ENCODE data around the gene SCART1. TPM values are rescaled to one million over a fixed set of nuclear protein-coding genes. Genes with fewer than 3 reads are reported as not detected.
"Not testable (repeated sequence)": the region's sequence is repeated elsewhere in the genome, so short reads cannot be mapped to it uniquely, and the experiment has no call there.

Gene SCART1
- 0.47 TPM for total RNA-seq

DNA sequence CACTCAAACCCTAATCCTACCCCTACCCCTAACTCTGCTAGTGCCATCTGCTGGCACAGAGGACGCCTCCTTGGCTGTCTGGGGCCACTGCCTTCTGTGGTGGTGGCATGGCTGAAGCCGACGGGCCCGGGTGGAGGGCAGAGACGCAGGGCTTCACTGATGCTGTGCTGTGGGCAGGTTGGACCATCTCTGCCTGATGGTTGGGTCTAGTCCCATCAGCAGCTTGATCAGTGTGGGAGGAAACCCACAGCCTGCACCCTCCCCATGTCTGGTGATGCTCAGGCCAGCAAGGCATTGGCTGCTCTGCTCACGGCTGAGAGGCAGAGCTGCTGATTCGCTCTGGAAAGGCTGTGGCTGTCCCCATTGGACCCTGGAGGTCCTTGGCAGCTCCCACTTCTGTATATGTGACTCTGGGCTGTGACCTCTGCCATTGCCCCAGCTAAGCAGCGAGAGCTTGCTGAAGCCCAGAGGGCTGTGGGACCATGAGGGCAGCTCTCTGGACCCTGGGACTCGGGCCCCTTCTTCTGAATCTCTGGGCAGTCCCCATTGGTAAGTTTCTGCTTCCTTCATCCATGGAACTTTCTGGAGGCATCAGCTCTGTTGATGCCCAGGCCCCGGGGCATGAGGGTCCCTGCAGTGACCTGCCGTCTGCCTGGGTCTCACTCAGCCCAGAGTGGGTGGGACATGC, at the start of gene SCART1:
TSS of gene SCART1 (plus strand) at position 430 of the 688 bp plus-strand sequence. CDS start at position 483, 53 bp downstream.
- DNase-seq: no peak

DNA sequence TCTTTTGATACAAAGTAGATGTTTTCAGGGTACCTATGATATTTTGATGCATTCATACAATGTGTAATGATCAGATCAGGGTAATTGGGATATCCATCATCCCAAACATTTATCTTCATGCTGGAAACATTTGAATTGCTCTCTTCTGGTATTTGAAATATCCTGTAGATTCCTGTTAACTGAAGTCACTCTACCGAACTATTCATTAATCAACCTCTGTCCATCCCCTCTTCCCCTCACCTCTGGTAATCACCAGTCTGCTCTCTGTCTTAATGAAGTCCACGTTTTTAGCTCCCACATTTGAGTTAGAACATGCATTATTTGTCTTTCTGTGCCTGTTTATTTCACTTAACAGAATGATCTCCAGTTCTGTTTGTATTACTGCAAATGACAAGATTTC, 48.5 kb upstream of the SCART1 start:
- DNase-seq: no peak

DNA sequence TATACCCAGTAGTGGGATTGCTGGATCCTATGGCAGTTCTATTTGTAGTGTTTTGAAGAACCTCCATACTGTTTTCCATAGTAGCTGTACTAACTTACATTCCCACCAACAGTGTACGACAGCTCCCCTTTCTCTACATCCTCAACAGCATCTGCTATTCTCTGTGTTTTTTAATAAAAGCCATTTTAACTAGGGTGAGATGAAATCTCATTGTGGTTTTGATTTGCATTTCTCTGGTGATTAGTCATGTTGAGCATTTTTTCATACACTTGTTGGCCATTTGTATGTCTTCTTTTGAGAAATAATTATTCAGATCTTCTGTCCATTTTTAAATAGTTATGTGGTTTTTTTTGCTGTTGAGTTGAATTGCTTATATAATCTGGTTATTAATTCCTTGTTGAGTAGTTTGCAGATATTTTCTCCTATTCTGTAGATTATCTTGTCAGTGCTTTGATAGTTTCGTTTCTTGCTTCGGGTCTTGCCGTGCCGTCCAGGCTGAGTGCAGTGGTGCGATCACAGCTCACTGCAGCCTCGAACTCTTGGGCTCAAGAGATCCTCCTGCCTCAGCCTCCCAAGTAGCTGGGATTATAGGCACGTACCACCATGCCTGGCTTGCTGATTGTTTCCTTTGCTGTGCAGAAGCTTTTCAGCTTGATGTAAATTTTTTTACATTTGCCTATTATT, 47.8 kb upstream of the SCART1 start:
- DNase-seq: no peak

- DNase-seq: no peak
Measured at GRCh38 chr10:133411523-133412380, 42.0 kb upstream of the SCART1 start.

DNA sequence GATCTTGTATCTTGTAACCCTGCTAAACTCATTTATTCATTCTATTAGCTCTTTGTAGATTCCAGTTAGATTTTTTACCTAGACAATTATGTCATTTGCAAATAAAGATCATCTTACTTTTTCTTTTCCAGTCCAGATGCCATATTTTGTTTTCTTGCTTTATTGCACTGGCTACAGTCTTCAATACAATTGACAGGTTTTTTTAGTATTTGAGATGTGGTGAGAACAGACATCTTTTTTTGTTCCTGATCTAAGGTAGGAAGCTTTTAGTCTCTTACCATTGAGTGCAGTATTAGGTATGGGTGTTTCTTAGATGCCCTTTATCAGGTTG, 41.4 kb upstream of the SCART1 start:
- no peak for DNase-seq

DNA sequence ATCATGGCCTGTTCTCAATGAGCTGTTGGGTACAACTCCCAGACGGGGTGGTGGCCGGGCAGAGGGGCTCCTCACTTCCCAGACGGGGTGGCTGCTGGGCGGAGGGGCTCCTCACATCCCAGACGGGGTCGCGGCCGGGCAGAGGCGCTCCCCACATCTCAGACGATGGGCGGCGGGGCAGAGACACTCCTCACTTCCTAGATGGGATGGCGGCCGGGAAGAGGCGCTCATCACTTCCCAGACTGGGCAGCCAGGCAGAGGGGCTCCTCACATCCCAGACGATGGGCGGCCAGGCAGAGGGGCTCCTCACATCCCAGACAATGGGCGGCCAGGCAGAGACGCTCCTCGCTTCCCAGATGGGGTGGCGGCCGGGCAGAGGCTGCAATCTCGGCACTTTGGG, 39.3 kb upstream of the SCART1 start:
- not testable (repeated sequence) for DNase-seq

GRCh38 chr10:133415752-133416151, 38.0 kb upstream of the SCART1 start:
- DNase-seq: no peak

GRCh38 chr10:133418289-133418993, 35.3 kb upstream of the SCART1 start:
- DNase-seq: no peak

DNA sequence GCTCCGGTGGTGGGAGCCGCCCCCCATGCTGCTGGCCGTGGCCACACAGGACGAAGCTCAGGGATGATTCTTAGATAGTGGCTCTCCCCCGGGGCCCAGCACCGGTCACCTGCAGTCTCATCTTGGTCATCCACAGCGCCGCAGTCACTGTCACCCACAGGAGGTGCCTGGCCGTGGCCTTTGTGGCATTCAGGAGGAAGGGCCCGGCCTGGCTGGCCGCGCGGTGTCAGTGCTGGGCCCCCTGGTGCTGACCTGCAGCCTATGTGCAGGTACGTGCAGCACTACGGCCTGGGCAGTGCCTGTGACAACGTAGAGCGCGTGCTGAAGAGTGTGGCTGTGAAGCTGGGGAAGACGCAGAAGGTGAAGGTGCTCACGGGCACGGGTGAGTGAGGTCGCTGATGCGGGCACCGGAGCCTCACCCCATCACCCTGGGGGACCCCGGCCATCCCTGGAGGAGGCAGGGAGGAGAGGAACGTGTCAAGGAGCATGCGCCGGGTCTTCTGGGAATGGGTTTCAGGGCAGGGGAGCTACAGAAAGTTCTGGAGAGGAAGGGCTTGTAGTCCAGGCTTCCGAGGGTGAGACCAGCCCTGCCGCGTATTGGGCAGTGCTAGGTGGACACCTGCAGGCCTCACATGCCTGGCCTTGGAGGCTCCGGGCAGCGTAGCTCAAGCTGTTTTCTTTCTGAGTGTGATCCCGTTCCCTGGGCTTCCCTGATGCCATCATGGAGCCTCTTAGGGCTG, 34.4 kb upstream of the SCART1 start:
- no peak for DNase-seq

DNA sequence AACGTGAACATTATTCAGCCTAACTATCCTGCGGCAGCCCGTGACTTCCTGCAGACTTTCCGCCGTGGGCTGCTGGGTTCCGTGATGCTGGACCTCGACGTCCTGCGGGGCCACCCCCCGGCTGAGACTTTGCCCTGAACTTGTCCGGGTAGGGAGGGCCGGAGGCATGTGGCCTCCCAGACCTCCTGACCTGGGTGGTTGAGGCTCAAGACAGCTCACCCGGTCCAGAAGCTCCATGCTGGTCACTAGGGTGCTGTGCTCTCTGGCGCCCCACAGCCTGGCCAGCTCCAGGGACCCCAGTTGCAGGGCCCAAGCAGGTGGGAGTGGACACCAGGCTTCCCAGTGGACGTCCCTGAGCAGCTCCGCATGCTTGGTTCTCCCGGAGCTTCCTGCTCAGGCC, 33.7 kb upstream of the SCART1 start:
- DNase-seq: no peak

DNA sequence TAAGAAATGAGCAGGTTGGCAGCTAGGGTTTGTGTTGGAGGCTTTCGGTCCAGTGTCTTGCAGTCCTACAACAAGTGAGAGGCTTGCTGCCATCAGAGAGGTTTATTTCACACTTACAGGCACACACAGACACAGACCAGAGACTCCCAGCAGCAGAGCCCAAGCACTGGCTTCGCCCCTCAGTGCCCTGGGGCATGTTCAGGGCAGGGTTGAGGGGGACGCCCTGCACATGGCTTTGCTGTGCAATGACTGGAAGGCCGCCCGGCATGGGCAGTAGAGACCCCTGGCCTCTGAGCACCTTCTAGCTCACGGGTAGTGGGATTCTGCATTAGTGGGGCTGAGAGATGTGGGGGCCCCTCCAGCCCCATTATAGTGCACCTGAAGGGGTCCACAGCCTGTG, 33.2 kb upstream of the SCART1 start:
- DNase-seq: no peak

- DNase-seq: no peak
Measured at GRCh38 chr10:133421336-133422222, 32.2 kb upstream of the SCART1 start.

DNA sequence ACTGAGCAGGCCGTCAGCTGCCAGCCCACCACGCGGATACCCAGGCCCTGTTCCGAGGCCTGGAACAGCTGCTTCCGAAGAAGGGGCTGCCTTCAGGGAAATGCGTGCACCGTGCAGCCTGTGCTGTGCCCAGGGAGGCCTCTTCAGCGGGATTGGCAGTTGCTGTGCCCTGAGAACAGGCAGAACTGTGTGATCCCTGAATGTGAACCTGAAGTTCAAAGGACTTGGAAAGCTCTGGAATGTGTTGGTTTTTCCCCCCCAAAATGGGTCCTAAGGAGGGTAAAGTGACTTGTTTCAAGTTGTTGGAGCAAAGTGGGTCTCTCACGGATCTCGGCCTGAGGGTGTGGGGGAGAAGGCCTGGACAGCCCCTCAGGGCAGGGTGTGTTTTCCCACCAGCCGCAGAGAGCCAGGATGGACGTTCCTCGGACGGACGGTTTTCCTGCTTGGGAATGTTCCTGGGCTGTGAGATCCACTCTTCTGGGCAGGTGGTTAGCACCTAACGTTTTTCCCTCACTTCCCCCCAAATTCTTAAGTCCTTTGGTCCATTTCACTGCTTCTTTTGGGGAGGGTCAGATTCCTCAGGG, 31.4 kb upstream of the SCART1 start:
- DNase-seq: no peak

- DNase-seq: no peak
Measured at GRCh38 chr10:133422807-133423771, 30.7 kb upstream of the SCART1 start.

DNA sequence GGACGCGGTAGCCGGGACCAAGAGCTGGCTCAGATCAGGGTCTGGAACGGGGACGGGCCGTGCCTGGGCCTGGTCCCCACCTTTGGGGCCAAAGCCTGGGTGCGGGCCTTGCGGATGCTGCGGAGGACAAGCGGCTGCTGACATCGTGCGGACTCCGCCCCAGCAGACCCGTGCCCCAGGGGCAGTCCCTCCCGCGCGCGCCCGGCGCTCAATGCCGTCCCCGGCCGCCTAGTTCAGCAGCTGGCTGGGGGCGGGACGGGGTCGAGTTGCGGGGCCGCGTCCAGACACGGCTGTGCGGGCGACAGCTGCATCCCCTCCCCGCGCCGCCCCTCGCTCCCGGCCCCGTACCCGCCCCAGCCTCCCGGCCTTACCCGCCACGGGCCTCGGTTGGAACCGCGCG, 29.6 kb upstream of the SCART1 start:
- not testable (repeated sequence) for DNase-seq

DNA sequence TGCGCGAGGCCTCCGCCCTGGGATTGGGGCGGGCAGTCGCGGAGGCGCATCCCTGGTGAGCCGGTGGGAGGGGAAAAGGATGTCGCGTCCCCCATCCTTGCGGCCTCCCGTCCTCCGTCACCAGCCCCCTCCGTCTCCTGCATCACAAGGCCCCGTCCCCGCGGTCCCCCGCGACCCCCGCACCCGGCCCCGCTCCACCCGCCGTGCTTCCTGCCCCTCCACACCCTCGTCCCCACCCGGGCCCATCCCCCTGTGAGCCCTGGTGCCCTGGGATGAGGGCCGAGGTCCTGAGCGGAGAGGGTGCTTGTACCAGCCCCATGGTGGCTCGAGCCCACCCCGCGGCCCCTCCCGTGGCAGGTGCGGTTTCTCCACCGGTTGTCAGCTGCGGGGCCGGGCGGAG, 29.1 kb upstream of the SCART1 start, which contains the start of gene SPRN:
TSS of gene SPRN (minus strand) at position 25 of the 400 bp plus-strand sequence. CDS start 944 bp downstream, outside the sequence.
- DNase-seq: not testable (repeated sequence)

DNA sequence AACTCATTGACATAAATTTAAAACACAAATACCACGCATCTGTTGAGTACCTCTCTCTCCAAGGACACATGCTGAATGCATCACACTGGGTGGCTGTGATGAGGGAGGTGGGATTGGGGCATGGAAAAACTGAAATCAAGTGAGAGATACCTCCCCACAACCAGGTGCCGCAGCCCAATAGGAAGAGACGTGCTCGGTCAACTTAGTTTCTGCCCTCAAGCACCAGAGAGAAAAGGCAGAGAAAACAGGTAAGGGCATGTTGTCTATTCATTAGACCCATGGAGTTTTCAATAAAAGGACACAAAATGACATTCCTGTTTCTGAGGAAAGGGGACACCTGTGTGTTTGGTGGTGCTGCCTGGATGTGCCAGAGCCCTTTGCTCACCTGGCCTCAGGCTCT, 24.2 kb upstream of the SCART1 start:
- DNase-seq: not testable (repeated sequence)

DNA sequence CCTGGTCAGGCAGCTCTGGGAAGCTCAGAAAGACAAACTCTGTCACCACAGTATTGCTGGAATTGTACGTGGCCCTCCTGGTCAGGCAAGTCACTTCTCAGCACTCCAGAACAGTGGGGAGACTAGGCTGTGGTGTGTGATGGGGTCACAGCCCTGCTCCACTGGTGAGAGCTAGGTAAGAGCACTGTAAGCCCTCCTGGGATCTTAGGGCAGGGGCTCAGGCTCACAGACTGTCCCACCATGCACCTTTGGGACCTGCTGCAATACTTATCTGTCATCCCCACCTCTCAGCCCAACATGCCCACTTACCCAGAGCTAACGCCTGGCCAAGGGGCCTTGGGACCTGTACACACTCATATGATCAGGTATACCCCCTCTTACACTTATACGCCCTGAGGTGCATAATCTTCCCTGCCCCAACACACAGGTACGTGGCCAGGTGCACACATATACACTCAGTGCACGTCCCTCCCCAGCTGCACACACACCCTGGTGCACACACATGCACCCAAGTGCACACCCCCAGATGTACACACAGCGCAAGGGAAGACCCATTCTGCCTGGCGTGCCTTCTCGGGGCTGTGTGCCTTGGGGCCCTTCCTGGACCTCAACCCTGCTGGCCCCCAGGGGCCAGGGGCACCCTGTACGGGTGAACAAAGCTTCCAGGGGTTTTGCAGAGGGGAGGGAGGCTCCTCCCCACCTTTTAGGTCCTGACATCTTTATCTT, 21.7 kb upstream of the SCART1 start:
- not testable (repeated sequence) for DNase-seq

Data from occipital lobe (tissue), 2 donors.